SK-MEL-5 (cell line): ENCODE measurements around the gene HERPUD2. TPM values are rescaled to one million over a fixed set of nuclear protein-coding genes. Genes with fewer than 3 reads are reported as not detected.

Experiments used
- DNase-seq: peaks from one replicate; pipeline ENCODE4 v3.0.0-alpha.2; 2016; ENCODE audit warnings: low read depth, low spot score
- in situ Hi-C: cut with HindIII; loops from 2 replicates; pipeline ENCODE4 v1.10.0; 2016; ENCODE audit warnings: low sequenced_read_pairs, high pct_unique_total_duplicates, low pct_unique_long_range_greater_than_20kb
- polyA plus RNA-seq, 2 experiments: library from polyadenylated mRNA; depleted of rRNA; stranded (reverse); fragments of >200 nt; gene quantifications; 2 replicates each; pipeline ENCODE4 v1.2.3, GENCODE V29; 2015
- total RNA-seq: library from RNA; depleted of rRNA; stranded (reverse); fragments of >200 nt; shearing (Covaris generic); gene quantifications from 2 replicates; pipeline ENCODE4 v1.2.3, GENCODE V29; 2014; rRNA removed

HERPUD2 gene
- total RNA-seq: 28.2 and 32.1 TPM in 2 replicates
- 35.4 and 38.1 TPM in 2 replicates for polyA plus RNA-seq (2015; cell fraction: cytosol; rRNA removed)
- 16.5 and 24.3 TPM in 2 replicates for polyA plus RNA-seq (2015; cell fraction: nucleus; rRNA removed)

DNA sequence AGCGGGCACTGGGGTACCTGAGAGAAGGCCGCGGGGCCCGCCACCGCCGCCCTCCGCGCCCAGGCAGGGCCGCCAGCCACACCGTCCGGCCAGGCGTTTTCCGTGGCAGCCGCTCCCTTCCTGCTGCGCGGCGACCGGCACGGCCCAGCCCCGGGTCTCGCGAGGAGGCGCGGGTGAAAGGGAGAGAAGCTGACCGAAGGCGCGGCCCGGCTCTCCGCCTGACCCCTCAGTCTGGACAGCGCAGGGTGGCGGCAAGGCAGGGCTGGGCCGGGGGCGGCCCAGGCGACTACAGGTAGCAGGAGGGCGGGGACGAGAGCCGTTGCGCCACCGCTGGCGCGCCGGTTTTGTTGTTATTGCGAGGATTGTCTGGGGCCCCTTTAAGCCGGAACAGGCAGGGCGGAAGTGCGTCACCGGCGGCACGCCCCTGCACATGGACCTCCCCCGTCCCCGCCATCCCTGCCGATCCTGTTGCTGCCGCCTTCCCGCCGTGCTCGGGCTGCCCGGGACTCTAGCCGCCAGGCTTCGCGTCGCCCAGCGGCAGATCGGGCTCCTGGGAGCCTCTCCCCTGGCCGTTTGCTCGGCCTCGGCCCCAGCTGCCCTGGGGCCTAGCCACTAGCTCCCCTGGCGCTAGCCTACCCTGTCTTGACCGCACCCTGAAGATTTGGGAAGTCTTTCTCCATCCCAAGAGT, at the start of gene HERPUD2:
HERPUD2 (minus strand) TSS at position 352 of the 689 bp plus-strand sequence. CDS start 805 bp downstream, outside the sequence.
- in situ Hi-C loops: no loop called here
- peak; percentile 90 for DNase-seq

GRCh38 chr7:35738889-35739288, 44.0 kb upstream of the HERPUD2 start:
- in situ Hi-C loops: no loop called here
- no peak for DNase-seq

GRCh38 chr7:35736725-35737124, 41.8 kb upstream of the HERPUD2 start:
- in situ Hi-C loops: no loop called here
- no peak for DNase-seq

- DNase-seq: peak; percentile 31
- in situ Hi-C loops: no loop called here
These were observed 40.5 kb upstream of the HERPUD2 start for GRCh38 chr7:35735396-35735795.

GRCh38 chr7:35734001-35734483, 39.1 kb upstream of the HERPUD2 start:
- in situ Hi-C loops: no loop called here
- peak; percentile 45 for DNase-seq

DNA sequence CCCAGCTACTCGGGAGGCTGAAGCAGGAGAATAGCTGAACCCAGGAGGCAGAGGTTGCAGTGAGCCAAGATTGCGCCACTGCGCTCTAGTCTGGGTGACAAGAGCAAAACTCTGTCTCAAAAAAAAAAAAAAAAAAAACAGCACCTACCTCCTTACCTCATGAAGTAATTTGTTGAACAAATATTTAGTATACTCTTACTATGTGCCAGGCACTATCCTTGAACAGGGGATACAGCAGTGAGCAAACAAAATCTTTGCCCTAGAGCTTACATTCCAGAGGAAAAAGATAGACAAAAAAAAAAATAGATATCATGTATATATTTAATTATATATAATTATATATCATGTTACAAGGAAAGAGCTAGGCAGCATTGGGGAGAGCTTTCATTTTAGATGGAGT, 36.4 kb upstream of the HERPUD2 start:
- DNase-seq: no peak
- in situ Hi-C loops: no loop called here

GRCh38 chr7:35729061-35729783, 34.3 kb upstream of the HERPUD2 start:
- no peak for DNase-seq
- in situ Hi-C loops: no loop called here

DNA sequence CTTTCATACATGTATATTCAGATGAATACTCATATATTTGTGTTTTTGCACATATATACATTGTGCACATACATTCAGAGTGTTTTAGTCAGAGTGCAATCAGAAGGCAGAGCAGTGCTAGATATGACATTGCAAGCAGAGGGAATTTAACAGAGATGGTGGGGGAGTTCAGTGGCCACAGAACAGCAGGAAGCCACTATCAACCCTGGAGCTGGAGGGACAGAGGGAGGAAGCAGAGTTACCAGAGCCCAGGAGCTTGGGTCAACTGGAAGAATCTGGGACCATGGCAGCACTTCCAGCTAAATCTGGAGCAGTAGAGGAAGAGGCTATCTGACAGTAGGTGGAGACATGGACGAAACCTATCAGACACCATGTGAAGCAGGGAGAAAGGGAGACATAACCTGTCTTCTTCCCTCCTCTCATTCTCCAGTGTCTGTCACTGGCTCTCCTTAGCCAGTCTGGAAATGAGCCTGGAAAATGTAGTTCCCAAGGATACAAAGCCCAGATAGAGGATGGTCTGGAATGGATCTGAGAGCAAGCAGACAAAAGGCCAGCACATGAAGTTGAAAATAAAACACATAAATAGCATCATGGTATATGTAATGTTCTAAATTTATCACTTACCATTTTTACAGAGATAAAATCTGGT, 33.6 kb upstream of the HERPUD2 start:
- in situ Hi-C loops: no loop called here
- DNase-seq: peak; percentile 27

DNA sequence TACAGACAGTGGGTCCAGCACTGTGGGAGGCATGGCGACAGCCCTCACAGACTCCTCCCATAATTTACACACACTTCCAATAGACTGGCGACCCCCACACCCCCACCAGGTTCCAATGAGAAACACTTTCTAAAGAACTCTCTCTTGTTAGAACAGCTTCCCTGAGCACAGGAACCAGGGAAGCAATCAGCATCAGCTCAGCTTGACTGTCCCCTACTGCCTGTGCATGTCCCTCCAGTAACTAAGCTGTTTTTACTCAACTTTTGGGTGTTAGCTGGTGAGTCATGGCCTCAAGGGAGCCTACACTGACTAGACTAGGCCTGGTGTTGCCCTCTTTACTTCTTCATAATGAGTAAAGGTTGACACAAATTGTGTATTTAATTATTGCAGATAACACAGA, 32.6 kb upstream of the HERPUD2 start:
- in situ Hi-C loops: no loop called here
- DNase-seq: no peak

GRCh38 chr7:35726654-35727053, 31.7 kb upstream of the HERPUD2 start:
- in situ Hi-C loops: no loop called here
- DNase-seq: no peak

- in situ Hi-C loops: no loop called here
- DNase-seq: no peak
These were observed 30.3 kb upstream of the HERPUD2 start for GRCh38 chr7:35725280-35725680.

DNA sequence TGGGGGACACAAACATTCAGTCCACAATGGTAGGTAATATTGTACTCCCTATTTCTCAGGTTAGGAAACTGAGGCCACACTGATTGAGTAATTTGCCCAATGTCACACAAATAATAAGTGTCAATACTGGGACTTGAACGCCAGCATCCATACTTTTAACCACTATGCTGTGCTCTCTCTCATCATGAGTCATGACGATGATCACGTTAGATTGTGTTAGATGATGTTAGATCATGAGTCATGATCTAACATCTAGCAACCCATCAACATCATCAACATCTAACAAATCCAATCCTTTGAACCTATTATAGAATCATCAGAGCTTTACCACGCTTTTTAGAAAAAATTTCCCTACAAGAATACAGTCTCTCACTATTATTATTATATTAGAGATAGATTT, 28.1 kb upstream of the HERPUD2 start:
- peak; percentile 25 for DNase-seq
- in situ Hi-C loops: loop anchor here (25.0 kb wide), 1 partner anchor 89 kb away; the partner anchor contains the start of gene SEPTIN7

- DNase-seq: no peak
- in situ Hi-C loops: loop anchor here (25.0 kb wide), 1 partner anchor 90 kb away; the partner anchor contains the start of gene SEPTIN7
These were observed 27.3 kb upstream of the HERPUD2 start for GRCh38 chr7:35722054-35722849.

DNA sequence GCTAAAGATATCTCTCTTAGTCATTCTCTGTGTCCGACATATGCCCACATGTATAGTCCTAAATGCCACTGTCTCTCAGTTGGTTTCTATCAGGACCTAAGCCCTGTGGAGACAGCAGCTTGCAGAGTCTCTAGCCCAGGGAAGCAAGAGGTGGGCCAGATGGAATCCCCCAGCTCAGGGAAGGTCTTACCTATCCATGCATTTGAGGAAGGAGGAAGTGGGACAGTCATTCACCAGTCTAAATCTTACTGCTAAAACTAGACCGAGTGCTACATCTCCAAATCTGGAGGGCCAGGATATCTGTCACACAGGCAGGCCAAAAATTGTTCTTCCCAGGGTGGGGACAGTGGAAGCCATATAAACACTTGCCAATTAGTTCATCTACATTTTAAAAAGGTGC, 26.4 kb upstream of the HERPUD2 start:
- in situ Hi-C loops: loop anchor here (25.0 kb wide), 1 partner anchor 91 kb away; the partner anchor contains the start of gene SEPTIN7
- DNase-seq: no peak

DNA sequence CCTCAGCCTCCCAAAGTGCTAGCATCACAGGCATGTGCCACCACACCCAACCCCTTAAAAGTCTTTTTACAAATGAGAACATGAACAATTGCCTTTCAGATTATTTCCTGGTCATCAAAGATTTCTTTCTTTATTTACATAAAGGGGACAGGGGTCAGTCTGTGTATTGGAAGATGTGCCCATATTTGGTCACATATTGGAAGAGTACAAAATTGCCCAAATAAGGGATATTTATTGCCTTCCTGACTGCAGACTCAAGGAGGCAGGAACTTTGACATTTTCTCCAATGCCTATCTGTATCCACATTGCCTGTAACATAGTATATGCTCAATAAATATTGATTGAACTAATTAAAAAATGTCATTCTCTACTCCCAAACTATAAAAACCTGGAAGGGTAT, 25.9 kb upstream of the HERPUD2 start:
- in situ Hi-C loops: loop anchor here (25.0 kb wide), 1 partner anchor 91 kb away; the partner anchor contains the start of gene SEPTIN7
- no peak for DNase-seq

GRCh38 chr7:35720032-35720431, 25.1 kb upstream of the HERPUD2 start:
- DNase-seq: no peak
- in situ Hi-C loops: loop anchor here (25.0 kb wide), 1 partner anchor 92 kb away; the partner anchor contains the start of gene SEPTIN7

- in situ Hi-C loops: loop anchor here (25.0 kb wide), 1 partner anchor 94 kb away; the partner anchor contains the start of gene SEPTIN7
- DNase-seq: no peak
These were observed 23.1 kb upstream of the HERPUD2 start for GRCh38 chr7:35718047-35718446.
